GM19463 (cell line): ENCODE data around the gene STARD9.
A peak's percentile ranks its signal among the peaks of the same experiment; 100 is the strongest.
"Not testable (repeated sequence)": the region's sequence is repeated elsewhere in the genome, so short reads cannot be mapped to it uniquely, and the experiment has no call there.

Experiments used
- ATAC-seq: cut with Tn5 transposase; IDR thresholded peaks from one replicate; pipeline ENCODE4 v1.9.1; 2021; ENCODE audit warnings: mild to moderate bottlenecking, moderate library complexity; ENCODE audit not compliant: unreplicated experiment

The STARD9 gene

DNA sequence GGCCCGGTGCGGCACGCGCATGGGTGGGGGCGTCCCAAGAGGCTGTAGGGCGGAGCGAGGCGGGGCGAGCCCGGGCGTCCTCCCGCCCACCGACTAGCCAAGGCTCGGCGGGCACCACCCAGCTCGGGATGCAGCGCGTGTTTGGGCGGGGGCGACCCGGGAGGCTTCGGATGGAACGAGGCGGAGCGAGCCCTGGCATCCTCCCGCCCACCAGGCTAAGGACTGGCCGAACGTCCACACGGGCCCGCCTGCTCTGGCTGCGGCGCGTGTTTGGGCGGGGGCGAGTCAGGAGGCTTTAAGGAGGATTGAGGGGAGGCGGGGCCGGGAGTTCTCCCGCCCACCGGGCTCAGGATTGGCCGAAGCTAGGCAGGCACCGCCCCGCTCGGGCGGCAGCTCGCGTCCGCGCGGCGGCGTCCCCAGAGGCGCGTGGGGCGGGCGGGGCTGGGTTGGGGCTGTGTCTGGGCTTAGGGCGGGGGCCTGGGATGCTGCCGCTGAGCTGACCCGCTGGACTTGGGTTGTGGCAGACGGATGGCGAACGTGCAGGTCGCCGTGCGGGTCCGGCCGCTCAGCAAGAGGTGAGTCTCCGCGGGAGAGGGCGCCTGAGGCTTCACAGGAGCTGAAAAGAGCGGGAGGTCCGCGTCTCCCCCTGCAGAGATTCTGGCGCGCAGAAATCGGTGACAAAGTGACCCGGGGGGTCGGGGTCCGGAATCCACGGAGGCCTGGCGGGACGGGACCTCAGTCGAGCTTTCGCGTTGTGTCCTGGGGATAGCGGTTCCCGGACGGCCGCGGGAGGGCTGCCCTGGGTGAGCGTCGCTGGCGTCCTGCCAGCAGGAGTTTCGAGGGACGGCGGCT, at the start of gene STARD9:
Gene STARD9 (plus strand): TSS at position 419 of the 852 bp plus-strand sequence. CDS start 110 bp downstream, at position 529.
- ATAC-seq: peak; percentile 92

DNA sequence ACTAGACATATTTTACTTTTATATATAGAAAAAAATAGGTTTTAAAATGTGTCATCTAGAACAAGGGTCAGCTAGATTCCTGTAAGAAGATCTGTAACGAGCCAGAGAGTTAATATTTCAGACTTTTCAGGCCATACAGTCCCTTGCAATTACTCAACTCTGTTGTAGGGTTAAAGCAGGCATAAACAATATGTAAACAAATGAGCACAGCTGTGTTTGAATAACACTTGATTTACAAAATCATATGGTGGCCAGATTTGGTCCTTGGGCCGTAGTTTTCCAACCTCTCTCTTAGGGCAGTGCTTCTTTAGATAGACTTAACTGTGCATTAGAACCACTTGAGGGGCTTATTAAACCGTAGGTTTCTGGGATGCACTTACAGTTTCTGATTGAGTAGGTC, 46.4 kb upstream of the STARD9 start:
- no peak for ATAC-seq

DNA sequence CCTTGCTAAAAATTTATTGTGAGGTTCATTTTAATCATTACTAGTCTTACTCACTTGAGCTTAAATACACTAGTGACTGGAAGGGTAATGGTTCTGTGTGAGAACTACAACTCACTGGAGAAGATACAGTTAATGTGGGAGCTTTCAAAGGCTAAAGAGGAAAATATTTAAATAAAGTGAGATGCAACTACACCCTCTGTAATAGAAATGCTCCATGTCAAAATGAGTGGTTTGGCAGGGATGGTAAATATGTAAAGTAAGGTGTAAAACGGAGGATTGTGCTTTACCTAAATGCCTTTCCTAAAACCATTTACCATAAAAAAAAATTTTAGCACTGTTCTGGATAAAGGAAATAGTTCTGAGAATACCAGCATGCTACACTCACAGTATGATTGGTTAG, 42.2 kb upstream of the STARD9 start:
- ATAC-seq: no peak

DNA sequence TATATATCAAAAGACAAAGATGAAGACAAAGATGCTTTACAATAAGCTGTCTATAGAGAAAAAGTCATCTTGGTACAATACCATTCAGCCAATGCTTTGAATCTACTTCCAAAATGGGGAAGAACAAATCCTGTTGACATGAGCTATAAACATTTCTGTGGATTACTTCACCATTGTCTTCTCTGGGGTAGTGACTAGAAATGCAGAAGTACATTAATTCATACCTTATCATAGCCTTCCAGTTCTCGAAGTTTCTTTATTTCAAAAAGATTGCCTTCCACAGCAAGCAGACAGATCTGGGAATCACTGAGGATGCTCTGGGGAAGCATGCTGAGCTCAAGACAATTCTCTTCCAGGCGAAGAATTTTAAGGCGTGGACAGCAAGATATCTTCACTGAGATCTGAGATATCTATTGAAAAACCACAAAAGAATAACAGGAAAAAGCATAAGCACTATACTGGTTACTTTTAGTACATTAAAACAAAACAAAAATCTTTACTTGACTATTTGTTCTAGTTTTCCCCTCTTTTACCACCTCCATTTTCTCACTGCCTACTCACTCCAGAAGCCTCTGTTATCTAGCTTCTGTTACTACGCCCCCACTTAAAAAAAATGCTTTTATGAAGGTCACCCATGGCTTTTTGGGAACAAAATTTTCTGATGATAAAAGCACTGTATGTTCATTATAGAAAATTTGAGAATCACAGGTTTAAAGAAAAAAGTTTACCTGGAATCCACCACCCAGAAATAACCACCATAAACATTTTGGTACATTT, 30.4 kb upstream of the STARD9 start:
- no peak for ATAC-seq

DNA sequence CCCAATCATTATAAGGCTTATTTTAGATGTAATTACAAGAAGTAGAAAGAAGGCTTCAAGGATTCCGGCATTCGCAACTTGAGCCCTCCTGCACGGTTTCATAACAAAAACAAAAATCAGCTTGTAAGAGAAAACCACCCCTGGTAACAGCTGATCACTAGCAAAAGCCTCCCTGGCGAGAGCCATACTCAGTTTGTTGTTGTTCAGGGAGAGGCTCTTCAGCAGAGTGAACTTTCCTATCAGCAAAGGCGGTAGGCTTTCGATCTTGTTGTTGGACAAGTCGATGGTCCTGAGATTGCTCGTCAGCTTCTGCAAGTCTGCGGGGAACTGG, 27.5 kb upstream of the STARD9 start:
- no peak for ATAC-seq

DNA sequence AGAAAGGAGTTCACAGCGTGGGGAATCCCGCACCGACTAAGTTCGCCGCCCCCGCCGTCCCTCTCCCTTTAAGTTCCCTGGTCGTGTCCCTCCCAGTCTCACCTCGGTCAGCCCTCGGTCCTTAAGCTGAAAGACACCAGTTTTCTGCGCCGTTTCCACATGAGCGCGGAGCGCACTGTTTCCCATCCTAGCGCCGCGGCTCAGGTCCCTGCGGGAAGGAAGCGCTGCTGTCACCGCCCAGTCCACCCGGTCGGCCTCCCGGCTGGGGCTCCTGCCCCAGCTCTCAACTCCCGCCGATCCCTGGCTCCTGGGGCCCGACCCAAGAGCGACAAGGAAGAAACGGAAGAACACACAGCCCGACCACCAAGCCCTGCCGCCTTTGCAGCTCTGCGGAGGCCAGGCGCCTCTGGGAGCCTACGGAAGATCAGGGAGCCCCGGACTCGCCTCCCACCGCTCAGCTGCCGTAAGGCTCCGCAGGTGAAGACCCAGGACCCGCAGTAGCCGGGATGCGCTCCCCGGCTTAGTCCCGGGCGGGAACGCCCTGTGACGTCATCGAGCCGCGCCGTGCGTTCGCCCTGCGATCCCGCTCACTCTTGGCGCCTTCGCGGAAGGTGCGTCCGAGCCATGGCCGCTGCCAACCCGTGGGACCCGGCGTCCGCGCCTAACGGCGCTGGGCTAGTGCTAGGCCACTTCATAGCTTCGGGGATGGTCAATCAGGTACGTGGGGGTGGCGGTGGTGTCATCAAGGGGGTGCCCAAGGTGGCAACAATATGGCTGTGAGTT, 27.0 kb upstream of the STARD9 start, which contains the start of the genes HAUS2 and LRRC57:
Gene HAUS2 (plus strand): TSS at position 590 of the 783 bp plus-strand sequence. CDS start 35 bp downstream, at position 625.
Gene LRRC57 (minus strand): TSS at position 545 of the 783 bp plus-strand sequence. CDS start 359 bp downstream, at position 186.
- ATAC-seq: peak; percentile 83

DNA sequence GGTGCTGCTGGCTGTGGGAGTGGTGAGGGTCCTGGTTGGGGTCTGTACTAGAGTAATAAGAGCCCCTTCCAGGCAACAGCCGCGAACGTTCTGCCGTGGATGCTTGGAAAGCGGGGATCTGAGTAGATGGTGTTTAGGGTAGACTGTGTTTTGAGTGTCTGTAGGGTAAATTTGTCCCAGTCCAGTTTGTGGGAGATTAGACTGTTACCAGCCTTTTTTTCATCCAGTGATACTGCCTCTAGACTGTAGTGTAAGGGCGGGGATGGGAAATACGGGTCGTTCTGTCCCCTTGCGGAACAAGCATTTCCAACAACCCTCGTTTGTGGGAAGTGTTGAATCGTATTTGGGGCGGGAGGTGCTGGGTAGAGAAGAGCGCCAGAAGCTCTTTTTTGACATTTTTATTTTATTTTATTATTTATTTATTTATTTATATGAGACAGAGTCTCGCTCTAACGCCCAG, 26.3 kb upstream of the STARD9 start:
- peak; percentile 12 for ATAC-seq

DNA sequence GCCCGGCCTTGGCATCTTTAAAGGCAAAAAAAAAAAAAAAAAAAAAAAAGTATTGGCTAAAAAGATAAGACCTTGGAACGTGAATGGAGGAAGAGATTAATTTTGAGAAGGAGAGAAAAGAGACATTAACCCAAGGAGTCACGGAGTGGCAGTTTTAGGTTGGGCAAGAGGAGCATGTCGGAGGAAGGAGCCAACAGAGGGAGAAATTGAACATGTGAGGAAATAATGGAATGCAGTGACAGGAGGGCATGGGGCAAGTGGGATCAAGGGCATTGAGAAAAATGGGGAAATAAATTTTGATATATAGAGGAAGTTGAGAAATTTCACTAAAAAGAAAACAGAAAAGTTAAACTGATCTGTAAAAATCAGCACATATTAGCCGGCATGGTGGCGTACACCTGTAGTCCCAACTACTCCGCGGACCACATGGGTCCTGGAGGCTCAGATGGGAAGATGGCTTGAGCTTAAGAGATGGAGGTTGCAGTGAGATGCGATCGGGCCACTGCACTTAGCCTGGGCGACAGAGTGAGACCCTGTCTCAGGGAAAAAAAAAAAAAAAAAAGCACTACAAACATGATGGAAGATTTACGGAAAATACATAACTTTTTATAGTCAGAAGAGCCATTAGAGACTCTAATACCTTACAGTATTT, 25.5 kb upstream of the STARD9 start:
- no peak for ATAC-seq

DNA sequence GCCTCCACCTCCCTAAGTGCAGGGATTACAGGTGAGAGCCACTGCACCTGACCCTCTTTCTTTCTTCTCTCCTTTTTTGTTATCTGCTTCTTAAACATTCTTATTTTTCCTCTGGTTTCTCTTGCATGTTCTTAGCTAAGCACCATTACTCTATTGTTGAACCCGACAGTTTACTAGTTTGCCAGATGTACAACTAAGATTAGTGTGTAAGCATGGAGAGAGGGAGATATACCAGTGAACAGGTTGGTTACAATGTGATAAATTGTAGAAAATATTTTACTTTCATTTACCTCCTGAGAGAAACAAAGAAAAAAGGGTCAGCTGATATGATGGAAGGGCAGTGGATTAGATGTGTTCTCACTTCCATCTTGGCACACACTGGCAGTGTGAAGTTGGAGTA, 21.9 kb upstream of the STARD9 start:
- ATAC-seq: no peak

DNA sequence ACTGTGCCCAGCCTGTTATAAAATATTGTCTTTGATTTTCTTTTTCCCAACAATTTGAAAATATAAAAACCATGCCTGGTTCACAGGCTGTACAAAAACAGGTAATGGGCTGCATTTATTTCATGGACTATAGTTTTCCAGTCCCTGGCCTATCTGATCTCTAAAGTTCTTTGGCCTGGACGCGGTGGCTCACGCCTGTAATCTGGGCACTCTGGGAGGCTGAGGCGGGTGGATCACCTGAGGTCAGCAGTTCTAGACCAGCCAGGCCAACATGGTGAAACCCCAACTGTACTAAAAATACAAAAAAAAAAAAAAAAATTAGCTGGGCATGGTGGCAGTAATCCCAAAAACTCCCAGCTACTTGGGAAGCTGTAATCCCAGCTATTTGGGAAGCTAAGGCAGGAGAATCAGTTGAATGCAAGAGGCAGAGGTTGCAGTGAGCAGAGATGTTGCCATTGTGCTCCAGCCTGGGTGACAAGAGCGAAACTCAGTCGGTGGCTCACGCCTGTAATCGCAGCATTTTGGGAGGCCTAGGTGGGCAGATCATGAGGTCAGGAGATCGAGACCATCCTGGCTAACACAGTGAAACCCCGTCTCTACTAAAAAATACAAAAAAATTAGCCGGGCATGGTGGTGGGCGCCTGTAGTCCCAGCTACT, 18.7 kb upstream of the STARD9 start:
- ATAC-seq: not testable (repeated sequence)

DNA sequence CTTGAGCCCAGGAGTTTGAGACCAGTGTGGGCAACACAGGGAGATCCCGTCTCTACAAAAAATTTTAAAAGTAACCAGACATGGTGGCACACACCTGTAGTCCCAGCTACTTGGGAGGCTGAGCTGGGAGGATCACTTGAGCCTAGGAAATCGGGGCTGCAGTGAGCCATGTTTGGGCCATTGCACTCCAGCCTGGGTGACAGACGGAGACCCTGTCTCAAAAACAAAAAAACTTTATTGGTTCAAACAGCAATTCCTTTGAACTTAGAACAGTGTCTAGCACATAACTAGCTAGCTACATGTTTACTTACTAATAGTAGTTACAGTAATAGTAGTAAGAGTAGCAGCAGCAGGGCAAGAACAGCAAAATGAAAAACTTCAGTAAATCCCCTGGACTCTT, 16.7 kb upstream of the STARD9 start:
- ATAC-seq: no peak

DNA sequence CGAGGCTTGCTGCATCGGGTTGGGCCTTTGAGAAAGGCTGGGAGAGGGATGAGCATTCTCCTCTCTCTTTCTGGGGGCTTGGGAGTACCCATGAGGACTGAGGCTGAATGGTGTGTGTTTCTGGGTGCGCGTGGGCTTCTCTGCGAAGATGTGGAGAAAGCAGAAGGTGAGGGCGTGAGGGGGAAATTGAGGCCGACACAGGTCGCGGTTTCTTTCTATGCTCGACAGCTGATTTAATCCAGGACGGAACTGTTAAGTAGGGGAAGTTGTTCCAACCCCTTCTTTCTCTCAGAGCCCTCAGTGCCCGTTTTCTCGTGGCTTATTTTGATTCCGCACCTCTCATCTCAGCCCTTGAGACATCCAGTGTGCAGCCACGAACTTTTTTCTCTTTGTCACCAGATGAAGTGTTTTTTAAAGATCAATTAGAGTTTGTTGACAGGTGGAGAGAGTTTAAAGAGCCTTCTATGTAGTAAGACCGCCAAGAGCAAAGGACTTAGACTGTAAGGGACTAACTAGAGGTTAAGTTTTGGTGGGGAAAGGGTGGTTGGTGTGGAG, 711 bp downstream of the STARD9 start:
- no peak for ATAC-seq

DNA sequence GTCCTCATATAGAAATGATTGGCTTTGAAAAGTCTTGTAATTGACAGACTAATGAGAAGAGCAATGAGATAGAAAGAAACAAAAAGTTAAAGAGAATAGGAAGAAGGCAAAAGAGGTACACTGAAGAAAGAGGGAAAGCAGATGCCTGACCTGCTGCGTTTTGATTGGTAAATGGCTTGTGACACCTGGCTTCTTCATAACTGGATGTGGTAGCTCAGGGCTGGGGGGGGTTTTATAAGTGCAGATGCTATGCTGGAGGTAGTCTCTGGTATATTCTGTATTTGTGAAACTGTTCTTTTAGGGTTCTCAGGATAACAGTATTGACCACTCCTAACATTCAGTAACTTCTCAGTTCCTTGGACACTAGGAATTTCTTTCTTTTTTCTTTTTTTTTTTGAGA, 1.4 kb downstream of the STARD9 start:
- no peak for ATAC-seq

DNA sequence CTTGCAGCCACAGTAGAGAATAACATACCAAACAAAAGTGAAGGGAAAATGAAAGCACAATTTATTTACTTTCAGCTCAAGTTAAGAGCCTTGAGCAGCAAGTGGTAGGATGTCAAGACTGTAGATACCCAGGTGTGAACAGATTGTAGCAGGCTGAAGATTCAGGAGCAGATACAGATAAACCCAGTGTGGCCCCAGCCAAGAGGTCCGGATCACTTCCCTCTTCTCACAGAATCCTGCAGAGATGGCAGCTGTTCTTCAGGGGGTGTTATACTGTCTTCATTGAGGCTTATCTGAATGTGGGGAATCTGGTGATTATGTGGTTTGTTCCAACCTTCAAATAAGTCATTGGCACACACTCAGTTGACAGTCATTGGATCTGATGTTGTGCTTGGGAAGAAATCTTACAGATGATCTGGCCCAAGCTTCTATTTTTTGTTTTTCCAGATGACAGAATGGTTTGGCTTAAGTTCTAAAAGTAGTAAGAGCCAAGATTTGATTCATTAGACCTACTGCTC, 2.2 kb downstream of the STARD9 start:
- no peak for ATAC-seq

DNA sequence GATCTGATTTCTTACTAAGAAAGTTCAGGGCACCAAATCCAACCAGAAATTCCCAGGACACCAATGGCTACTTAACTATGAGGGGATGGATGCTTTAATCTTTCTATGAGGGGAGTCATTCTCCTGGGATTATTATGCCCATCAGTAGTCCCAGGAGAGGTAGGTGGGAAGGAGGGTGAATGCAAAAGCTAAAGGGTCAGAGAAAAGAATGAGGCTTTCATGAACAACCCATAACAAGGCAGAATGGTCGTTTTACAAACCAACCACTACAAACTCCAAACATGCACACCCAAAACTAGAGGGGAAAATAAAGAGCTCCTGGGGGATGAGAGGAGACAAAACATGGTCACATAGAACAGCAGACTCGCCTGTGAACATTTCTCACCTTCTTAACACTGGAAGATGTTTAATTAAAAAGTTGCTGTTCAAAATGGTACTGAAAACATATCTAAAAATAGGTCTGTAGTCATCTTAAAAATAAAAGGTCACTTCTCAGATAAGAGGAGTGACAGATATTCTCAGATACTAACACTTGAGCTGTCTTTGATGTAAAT, 3.7 kb downstream of the STARD9 start:
- no peak for ATAC-seq

DNA sequence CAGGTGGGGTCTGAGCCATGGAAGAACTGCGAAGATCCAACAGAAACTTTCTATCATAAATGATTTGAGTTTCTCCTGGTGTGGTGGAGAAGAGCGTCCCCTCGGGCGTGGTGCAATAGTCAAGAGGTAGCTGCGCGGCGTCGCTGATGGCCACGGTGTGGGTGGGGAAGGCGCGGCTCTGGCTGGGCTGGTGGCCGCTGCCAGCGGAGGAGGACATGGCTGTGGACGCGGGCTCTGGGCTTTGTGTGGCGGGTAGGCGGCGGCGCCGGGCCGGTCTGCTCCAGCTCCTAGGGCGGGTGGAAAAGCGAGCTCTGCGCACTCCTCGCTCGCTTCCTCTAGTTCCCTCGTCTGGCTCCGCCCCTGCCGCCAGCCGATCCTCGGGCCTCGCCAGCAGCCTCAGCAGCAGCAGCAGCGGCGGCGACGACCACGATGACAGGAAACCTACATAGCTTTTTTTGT, 5.9 kb downstream of the STARD9 start:
- ATAC-seq: peak; percentile 73

DNA sequence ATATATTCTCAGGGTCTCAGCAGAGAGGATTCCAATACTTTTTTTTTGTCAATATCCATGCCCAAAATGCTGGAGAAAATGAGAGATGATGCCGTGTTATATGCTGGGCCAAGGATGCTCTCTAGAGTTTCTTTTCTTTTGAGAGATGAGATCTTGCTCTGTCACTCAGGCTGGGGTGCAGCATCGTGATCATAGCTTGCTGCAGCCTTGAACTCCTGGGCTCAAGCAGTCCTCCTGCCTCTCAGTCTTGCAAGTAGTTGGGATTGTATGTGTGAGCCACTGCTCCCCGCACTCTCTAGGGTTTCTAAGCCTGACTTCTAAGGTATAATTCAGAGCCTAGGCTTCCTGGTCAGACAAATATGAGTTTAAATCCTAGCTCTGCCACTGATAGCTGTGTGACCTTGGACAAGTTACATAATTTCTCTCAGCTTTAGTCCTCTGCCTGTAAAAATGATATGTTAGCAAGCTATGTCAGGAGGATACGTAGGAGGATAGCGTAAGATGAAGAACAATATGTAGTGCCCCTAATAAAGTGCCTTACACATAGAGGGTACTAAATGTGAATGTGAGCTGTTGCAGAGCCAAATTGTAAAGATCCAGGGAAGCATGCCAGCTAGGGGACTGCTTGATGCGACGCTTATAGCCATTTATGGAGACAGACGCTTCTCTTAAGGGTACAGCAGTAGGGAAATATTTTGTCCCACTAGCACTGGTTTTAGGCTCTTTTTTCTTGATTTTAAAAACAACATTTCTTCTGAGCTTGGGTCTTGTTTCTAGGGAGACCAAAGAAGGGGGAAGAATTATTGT, 7.4 kb downstream of the STARD9 start:
- no peak for ATAC-seq

DNA sequence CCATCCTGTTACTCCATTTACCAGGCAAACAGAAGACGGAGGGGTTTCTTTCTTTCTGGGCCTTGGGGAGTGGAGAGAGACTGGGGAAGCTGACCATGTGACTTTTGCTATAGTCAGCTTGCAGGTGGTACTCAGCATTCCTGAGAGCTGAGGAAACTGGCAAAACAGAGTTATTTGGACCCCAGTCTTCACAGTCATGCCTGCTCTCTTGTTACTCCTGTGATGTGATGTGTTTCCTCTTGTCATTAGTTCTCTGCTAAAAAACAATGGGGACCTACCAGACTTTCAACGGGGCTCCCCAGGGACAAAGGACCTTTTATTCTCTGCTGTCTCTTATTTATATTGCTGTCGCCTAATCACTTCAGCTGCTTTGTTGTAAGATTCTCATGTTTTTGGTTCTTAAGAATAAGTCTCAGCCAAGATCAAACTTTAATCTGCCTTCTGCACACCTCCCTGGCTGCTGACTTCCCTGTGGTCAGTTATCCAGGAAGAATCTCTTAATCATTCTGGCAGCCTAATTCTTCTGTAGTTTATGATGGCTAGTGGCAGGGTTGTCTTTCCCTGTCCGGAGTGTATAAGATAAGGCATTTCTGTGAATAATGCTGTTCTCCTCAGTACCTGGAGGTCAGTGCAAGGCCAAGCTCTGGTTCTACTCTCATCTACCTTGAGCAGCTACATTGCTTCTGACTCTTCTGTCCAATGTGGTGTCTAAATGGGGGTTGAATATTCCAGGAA, 8.8 kb downstream of the STARD9 start:
- ATAC-seq: no peak
